Activated CD4-positive, alpha-beta memory T cell treated with anti-CD3 and anti-CD28 coated beads for 36 hours (primary cell): Measurements from ENCODE around the gene CPT2. TPM values are rescaled to one million over a fixed set of nuclear protein-coding genes. Genes with fewer than 3 reads are reported as not detected.
"Not testable (repeated sequence)": the region's sequence is repeated elsewhere in the genome, so short reads cannot be mapped to it uniquely, and the experiment has no call there.

Experiments used
- CTCF ChIA-PET: fragments of 350-600 bp; sonication (Branson Sonifier 250); formaldehyde crosslinking; loops from one replicate; lab custom pipeline; 2021; ENCODE audit warnings: antibody characterized with exemption, inconsistent platforms; lab: Charles Lee
- POLR2A ChIA-PET: fragments of 350-600 bp; sonication (Branson Sonifier 250); formaldehyde crosslinking; loops from one replicate; lab custom pipeline; 2021; ENCODE audit warnings: antibody characterized with exemption; lab: Charles Lee
- DNase-seq: peaks from one replicate; pipeline ENCODE4 v3.0.0-alpha.2; 2020
- H3K27ac Mint-ChIP-seq: one replicate; pipeline ENCODE4 v1.8.0; 2021; ENCODE audit warnings: mixed read lengths
- H3K27me3 Mint-ChIP-seq: one replicate; pipeline ENCODE4 v1.8.0; 2021; ENCODE audit warnings: mixed read lengths
- H3K36me3 Mint-ChIP-seq: one replicate; pipeline ENCODE4 v1.8.0; 2021; ENCODE audit warnings: mixed read lengths
- H3K4me1 Mint-ChIP-seq: one replicate; pipeline ENCODE4 v1.8.0; 2021; ENCODE audit warnings: low read depth, mixed read lengths
- H3K4me3 Mint-ChIP-seq: one replicate; pipeline ENCODE4 v1.8.0; 2021; ENCODE audit warnings: mild to moderate bottlenecking, mixed read lengths
- H3K9me3 Mint-ChIP-seq: one replicate; pipeline ENCODE4 v1.8.0; 2021; ENCODE audit warnings: mixed read lengths
- intact Hi-C: fragments of 100-400 bp; cut with micrococcal nuclease; formaldehyde crosslinking; loops from one replicate; pipeline ENCODE4 v1.15.1; 2023
- total RNA-seq, 2 experiments: library from RNA; stranded (reverse); gene quantifications; one replicate each; pipeline ENCODE4 v1.2.3, GENCODE V29; 2021

CPT2 gene
- total RNA-seq, 2 experiments from 2014 or later: 19.6 to 20.7 TPM

GRCh38 chr1:53183095-53183990 is 13.3 kb upstream of the CPT2 start:
- no peak for DNase-seq
- no peaks in the 10 kb centered on the region for H3K4me1 Mint-ChIP-seq
- H3K9me3 Mint-ChIP-seq: no peaks in the 10 kb centered on the region
- no peak overlapping the region for H3K27ac Mint-ChIP-seq
- ChIA-PET CTCF (interaction anchor here (0.7 to 4.7 kb wide), 15 partner anchors 9 to 340 kb away, joined by 3 to 40 read pairs (median 4); partner anchors contain the start of genes CPT2, CZIB and ECHDC2), POLR2A (no interaction called here)
- H3K4me3 Mint-ChIP-seq: no peak overlapping the region
- intact Hi-C loops: loop anchor here (10.0 kb wide), 1 partner anchor 169 kb away; no protein-coding TSS in a partner anchor
- H3K27me3 Mint-ChIP-seq: peaks cover 7% of the 10 kb centered on the region
- H3K36me3 Mint-ChIP-seq: no peaks in the 10 kb centered on the region

GRCh38 chr1:53185955-53186297 is 10.7 kb upstream of the CPT2 start:
- intact Hi-C loops: loop anchor here (2.0 to 10.0 kb wide), 2 partner anchors 171 to 483 kb away; no protein-coding TSS in a partner anchor
- H3K4me3 Mint-ChIP-seq, DNase-seq, H3K27me3 Mint-ChIP-seq, H3K4me1 Mint-ChIP-seq, H3K9me3 Mint-ChIP-seq, H3K36me3 Mint-ChIP-seq, POLR2A ChIA-PET, H3K27ac Mint-ChIP-seq: not testable (repeated sequence)
- CTCF ChIA-PET: interaction anchor here (0.7 to 1.8 kb wide), 9 partner anchors 8 to 484 kb away, joined by 3 to 16 read pairs (median 4); partner anchors contain the start of genes CPT2 and ZYG11A

GRCh38 chr1:53186533-53186932 is 10.1 kb upstream of the CPT2 start:
- Mint-ChIP-seq H3K27me3 (no peaks in the 10 kb centered on the region), H3K9me3 (no peaks in the 10 kb centered on the region), H3K36me3 (no peaks in the 10 kb centered on the region), H3K27ac (no peak overlapping the region), H3K4me1 (no peaks in the 10 kb centered on the region), H3K4me3 (no peak overlapping the region)
- ChIA-PET CTCF (interaction anchor here (0.6 to 1.8 kb wide), 11 partner anchors 8 to 361 kb away, joined by 3 to 16 read pairs (median 3); partner anchors contain the start of genes CPT2 and ZYG11A), POLR2A (no interaction called here)
- intact Hi-C loops: loop anchor here (10.0 kb wide), 1 partner anchor 172 kb away; no protein-coding TSS in a partner anchor
- DNase-seq: no peak

GRCh38 chr1:53187401-53187800 is 9.2 kb upstream of the CPT2 start:
- Mint-ChIP-seq H3K36me3 (no peaks in the 10 kb centered on the region), H3K9me3 (no peaks in the 10 kb centered on the region), H3K4me3 (no peak overlapping the region), H3K4me1 (no peaks in the 10 kb centered on the region), H3K27me3 (no peaks in the 10 kb centered on the region), H3K27ac (no peak overlapping the region)
- ChIA-PET CTCF (interaction anchor here (0.6 to 1.8 kb wide), 5 partner anchors 8 to 337 kb away, joined by 3 to 16 read pairs (median 4); partner anchors contain the start of gene CPT2), POLR2A (no interaction called here)
- DNase-seq: no peak
- intact Hi-C loops: loop anchor here (10.0 kb wide), 1 partner anchor 173 kb away; no protein-coding TSS in a partner anchor

- no peak overlapping the region for H3K27ac Mint-ChIP-seq
- no peak overlapping the region for H3K4me3 Mint-ChIP-seq
- intact Hi-C loops: loop anchor here (10.0 kb wide), 1 partner anchor 173 kb away; no protein-coding TSS in a partner anchor
- H3K27me3 Mint-ChIP-seq: no peaks in the 10 kb centered on the region
- H3K4me1 Mint-ChIP-seq: no peaks in the 10 kb centered on the region
- POLR2A ChIA-PET: no interaction called here
- CTCF ChIA-PET: no interaction called here
- no peaks in the 10 kb centered on the region for H3K9me3 Mint-ChIP-seq
- DNase-seq: no peak
- no peaks in the 10 kb centered on the region for H3K36me3 Mint-ChIP-seq
These were observed 8.5 kb upstream of the CPT2 start for GRCh38 chr1:53188099-53188498.

- Mint-ChIP-seq H3K36me3 (no peaks in the 10 kb centered on the region), H3K4me1 (no peaks in the 10 kb centered on the region), H3K27me3 (no peaks in the 10 kb centered on the region), H3K4me3 (no peak overlapping the region), H3K9me3 (no peaks in the 10 kb centered on the region), H3K27ac (no peak overlapping the region)
- no peak for DNase-seq
- CTCF ChIA-PET: interaction anchor here (0.6 kb wide), 1 partner anchor 435 kb away, joined by 3 read pairs; no protein-coding TSS in a partner anchor
- intact Hi-C loops: loop anchor here (10.0 kb wide), 1 partner anchor 174 kb away; no protein-coding TSS in a partner anchor
- POLR2A ChIA-PET: no interaction called here
These were observed 7.6 kb upstream of the CPT2 start for GRCh38 chr1:53189061-53189460.

GRCh38 chr1:53190210-53190611 is 6.4 kb upstream of the CPT2 start:
- CTCF ChIA-PET: interaction anchor here (0.6 kb wide), 1 partner anchor 9 kb away, joined by 3 read pairs; no protein-coding TSS in a partner anchor
- H3K27ac Mint-ChIP-seq: no peak overlapping the region
- no peaks in the 10 kb centered on the region for H3K9me3 Mint-ChIP-seq

GRCh38 chr1:53195246-53196016 is 1.2 kb upstream of the CPT2 start:
- ChIA-PET POLR2A (interaction anchor here (1.0 kb wide), 1 partner anchor 24 kb away, joined by 5 read pairs; no protein-coding TSS in a partner anchor), CTCF (interaction anchor here (2.8 to 4.3 kb wide), 2 partner anchors 9 to 13 kb away, joined by 16 to 40 read pairs; no protein-coding TSS in a partner anchor)
- Mint-ChIP-seq H3K4me3 (no peak overlapping the region), H3K9me3 (no peaks in the 10 kb centered on the region), H3K36me3 (peaks cover 5% of the 10 kb centered on the region), H3K4me1 (peaks cover 16% of the 10 kb centered on the region), H3K27me3 (no peaks in the 10 kb centered on the region), H3K27ac (no peak overlapping the region)
- no peak for DNase-seq
- intact Hi-C loops: loop anchor here (1.0 to 10.0 kb wide), 8 partner anchors 25 to 831 kb away; partner anchors contain the start of genes CC2D1B, CZIB, LRP8 and MAGOH

More at GRCh38 chr1:53190210-53190611, 6.4 kb upstream of the CPT2 start:
- Mint-ChIP-seq H3K36me3 (no peaks in the 10 kb centered on the region), H3K4me3 (no peak overlapping the region), H3K4me1 (no peaks in the 10 kb centered on the region), H3K27me3 (no peaks in the 10 kb centered on the region)
- intact Hi-C loops: loop anchor here (10.0 kb wide), 1 partner anchor 825 kb away; the partner anchor contains the start of gene CC2D1B
- POLR2A ChIA-PET: no interaction called here
- DNase-seq: no peak

GRCh38 chr1:53196017-53196484 is 573 bp upstream of the CPT2 start:
- peaks cover 16% of the 10 kb centered on the region for H3K4me1 Mint-ChIP-seq
- H3K4me3 Mint-ChIP-seq: peak overlapping the region; percentile 97
- H3K27ac Mint-ChIP-seq: peak overlapping the region; percentile 98
- intact Hi-C loops: loop anchor here (1.0 to 10.0 kb wide), 8 partner anchors 24 to 831 kb away; partner anchors contain the start of genes CC2D1B, CZIB, LRP8 and MAGOH
- DNase-seq: peak; percentile 19
- CTCF ChIA-PET: interaction anchor here (2.8 to 4.3 kb wide), 2 partner anchors 10 to 13 kb away, joined by 16 to 40 read pairs; no protein-coding TSS in a partner anchor
- H3K27me3 Mint-ChIP-seq: no peaks in the 10 kb centered on the region
- H3K36me3 Mint-ChIP-seq: peaks cover 6% of the 10 kb centered on the region
- no peaks in the 10 kb centered on the region for H3K9me3 Mint-ChIP-seq
- POLR2A ChIA-PET: interaction anchor here (0.6 to 1.0 kb wide), 2 partner anchors 23 to 117 kb away, joined by 3 to 5 read pairs; no protein-coding TSS in a partner anchor

- H3K4me3 Mint-ChIP-seq: peak overlapping the region; percentile 97
- CTCF ChIA-PET: interaction anchor here (1.0 kb wide), 1 partner anchor 11 kb away, joined by 3 read pairs; no protein-coding TSS in a partner anchor
- no peaks in the 10 kb centered on the region for H3K9me3 Mint-ChIP-seq
- DNase-seq: no peak
- no peaks in the 10 kb centered on the region for H3K27me3 Mint-ChIP-seq
- intact Hi-C loops: loop anchor here (2.0 to 10.0 kb wide), 6 partner anchors 130 to 833 kb away; partner anchors contain the start of genes CC2D1B, LRP8, NDC1 and ZYG11B
- peaks cover 10% of the 10 kb centered on the region for H3K36me3 Mint-ChIP-seq
- POLR2A ChIA-PET: interaction anchor here (0.6 to 1.3 kb wide), 3 partner anchors 18 to 129 kb away, joined by 3 read pairs; no protein-coding TSS in a partner anchor
- peak overlapping the region; percentile 98 for H3K27ac Mint-ChIP-seq
- H3K4me1 Mint-ChIP-seq: peaks cover 16% of the 10 kb centered on the region
These were observed 922 bp downstream of the CPT2 start for GRCh38 chr1:53197291-53198200.
